SH-SY5Y (cell line): ENCODE measurements around the gene PPP2R2D.

Experiments
- GATA2 ChIP-seq: IDR thresholded peaks from 2 replicates; pipeline ENCODE4 v1.6.1; 2011; ENCODE audit warnings: mild to moderate bottlenecking, low read depth, low read length
- GATA3 ChIP-seq: IDR thresholded peaks from 2 replicates; pipeline ENCODE4 v1.6.1; 2011; ENCODE audit warnings: low read depth, mild to moderate bottlenecking, low read length, moderate library complexity

DNA sequence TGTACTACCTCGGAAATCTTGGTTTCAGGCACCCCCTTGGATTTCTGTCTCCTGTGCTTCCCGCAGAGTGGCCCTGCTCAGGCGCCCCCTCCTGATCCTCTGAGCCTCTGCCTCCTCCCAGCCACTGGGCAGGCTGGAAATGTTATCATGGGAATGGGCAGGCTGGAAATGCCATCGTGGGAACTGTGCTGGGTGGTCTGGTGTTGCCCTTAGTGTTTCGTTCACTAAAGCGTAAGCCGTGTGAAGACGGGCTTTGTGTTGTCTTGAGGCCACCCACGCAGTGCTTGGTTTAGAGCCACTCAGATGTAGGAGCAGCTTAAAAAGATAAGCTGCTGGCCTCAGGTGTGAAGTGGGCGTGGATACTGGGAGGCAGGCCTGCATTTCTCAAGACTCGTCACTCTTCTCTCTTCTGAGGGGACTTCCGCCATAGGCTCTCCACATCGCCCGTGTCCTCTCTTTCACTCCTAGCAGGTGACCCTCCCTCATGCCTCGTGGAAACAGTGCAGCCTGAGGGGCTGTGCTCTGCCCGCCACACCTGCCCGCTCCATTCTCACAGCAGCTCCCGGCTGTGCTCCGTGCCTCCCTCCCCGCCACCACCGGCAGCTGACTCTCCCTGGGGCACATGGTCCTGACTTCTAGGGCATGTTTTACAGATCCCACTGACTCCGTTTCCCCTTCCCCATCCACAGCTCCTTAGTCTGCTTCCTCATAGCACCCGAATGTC, 28.5 kb downstream of the PPP2R2D start:
- TF ChIP-seq GATA3: no peak
- no peak for TF ChIP-seq GATA2
